ENCODE measurements around the gene DKKL1.

DNA sequence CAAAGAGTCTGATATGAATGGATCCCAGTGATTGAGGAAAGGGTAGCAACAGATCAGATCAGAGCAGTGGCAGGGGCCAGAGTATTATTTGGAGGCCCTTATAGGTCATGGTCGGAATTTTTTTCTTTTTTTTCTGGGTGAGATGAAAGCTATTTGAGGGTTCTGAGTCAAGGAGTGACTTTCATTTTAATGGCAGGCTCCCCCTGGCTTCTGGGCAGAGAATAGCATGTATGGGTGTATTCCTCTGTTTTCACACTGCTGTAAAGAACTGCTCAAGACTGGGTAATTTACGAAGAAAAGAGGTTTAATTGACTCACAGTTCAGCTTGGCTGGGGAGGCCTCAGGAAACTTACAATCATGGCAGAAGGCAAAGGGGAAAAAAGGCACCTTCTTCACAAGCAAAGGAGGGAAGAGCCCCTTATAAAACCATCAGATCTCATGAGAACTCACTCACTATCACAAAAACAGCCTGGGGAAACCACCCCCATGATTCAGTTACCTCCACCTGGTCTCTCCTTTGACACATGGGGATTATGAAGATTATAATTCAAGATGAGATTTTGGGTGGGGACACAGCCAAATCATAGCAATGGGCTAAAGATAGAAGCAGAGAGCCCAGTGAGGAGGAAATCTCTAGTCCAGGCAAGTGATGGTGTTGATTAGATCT is 35.7 kb upstream of the DKKL1 start:
- TF ChIP-seq RCOR1 (IDR thresholded peaks at IDR 0.05; ENCODE audit: low read depth, low read length) = no peak
- TF ChIP-seq, protein P1, sequence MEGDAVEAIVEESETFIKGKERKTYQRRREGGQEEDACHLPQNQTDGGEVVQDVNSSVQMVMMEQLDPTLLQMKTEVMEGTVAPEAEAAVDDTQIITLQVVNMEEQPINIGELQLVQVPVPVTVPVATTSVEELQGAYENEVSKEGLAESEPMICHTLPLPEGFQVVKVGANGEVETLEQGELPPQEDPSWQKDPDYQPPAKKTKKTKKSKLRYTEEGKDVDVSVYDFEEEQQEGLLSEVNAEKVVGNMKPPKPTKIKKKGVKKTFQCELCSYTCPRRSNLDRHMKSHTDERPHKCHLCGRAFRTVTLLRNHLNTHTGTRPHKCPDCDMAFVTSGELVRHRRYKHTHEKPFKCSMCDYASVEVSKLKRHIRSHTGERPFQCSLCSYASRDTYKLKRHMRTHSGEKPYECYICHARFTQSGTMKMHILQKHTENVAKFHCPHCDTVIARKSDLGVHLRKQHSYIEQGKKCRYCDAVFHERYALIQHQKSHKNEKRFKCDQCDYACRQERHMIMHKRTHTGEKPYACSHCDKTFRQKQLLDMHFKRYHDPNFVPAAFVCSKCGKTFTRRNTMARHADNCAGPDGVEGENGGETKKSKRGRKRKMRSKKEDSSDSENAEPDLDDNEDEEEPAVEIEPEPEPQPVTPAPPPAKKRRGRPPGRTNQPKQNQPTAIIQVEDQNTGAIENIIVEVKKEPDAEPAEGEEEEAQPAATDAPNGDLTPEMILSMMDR (IDR thresholded peaks at IDR 0.05) = peak; percentile 70
- TF ChIP-seq EP300 (IDR thresholded peaks at IDR 0.05) = no peak
- TF ChIP-seq, protein P2, sequence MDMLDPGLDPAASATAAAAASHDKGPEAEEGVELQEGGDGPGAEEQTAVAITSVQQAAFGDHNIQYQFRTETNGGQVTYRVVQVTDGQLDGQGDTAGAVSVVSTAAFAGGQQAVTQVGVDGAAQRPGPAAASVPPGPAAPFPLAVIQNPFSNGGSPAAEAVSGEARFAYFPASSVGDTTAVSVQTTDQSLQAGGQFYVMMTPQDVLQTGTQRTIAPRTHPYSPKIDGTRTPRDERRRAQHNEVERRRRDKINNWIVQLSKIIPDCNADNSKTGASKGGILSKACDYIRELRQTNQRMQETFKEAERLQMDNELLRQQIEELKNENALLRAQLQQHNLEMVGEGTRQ (IDR thresholded peaks at IDR 0.05) = no peak

Measured in A549 (cell line).